HL-60 (cell line): ENCODE results near the gene MACROD2.

Source experiments
- GABPA ChIP-seq: IDR thresholded peaks from 2 replicates; pipeline ENCODE4 v1.6.1; 2012; ENCODE audit warnings: low read depth
- POLR2AphosphoS5 ChIP-seq: IDR thresholded peaks from 2 replicates; pipeline ENCODE4 v1.6.1; 2012; ENCODE audit warnings: low read depth
- TF ChIP-seq, protein P1 (sequence below): IDR thresholded peaks from one replicate; pipeline ENCODE4 v1.5.1; 2011; ENCODE audit warnings: low read length, control low read depth, inconsistent platforms; ENCODE audit not compliant: insufficient read depth
- TF ChIP-seq, protein P2 (sequence below): IDR thresholded peaks from 2 replicates; pipeline ENCODE4 v1.6.1; 2012; ENCODE audit warnings: low read depth; ENCODE audit not compliant: insufficient replicate concordance

DNA sequence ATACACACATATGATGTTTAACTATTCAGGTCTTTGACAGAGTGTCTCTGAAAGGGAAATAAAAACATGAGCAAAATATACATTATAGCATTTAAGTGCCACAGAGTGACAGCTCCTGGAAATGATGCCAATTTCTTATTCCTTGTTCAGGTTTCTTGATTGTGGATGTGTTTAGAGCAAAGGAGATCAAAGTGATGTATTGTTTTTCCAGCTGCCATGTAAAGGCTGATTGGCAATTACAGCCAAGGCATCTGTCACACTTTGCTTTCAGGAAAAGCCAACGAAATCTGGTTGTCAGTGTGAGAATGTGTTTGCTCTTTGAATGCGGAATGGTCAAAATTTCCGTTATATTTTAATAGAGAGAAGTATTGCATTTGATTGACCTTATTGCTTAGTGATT lies 689.9 kb downstream of the MACROD2 start:
- TF ChIP-seq, protein P1, sequence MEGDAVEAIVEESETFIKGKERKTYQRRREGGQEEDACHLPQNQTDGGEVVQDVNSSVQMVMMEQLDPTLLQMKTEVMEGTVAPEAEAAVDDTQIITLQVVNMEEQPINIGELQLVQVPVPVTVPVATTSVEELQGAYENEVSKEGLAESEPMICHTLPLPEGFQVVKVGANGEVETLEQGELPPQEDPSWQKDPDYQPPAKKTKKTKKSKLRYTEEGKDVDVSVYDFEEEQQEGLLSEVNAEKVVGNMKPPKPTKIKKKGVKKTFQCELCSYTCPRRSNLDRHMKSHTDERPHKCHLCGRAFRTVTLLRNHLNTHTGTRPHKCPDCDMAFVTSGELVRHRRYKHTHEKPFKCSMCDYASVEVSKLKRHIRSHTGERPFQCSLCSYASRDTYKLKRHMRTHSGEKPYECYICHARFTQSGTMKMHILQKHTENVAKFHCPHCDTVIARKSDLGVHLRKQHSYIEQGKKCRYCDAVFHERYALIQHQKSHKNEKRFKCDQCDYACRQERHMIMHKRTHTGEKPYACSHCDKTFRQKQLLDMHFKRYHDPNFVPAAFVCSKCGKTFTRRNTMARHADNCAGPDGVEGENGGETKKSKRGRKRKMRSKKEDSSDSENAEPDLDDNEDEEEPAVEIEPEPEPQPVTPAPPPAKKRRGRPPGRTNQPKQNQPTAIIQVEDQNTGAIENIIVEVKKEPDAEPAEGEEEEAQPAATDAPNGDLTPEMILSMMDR, result no peak
- no peak for TF ChIP-seq POLR2AphosphoS5
- TF ChIP-seq, protein P2, sequence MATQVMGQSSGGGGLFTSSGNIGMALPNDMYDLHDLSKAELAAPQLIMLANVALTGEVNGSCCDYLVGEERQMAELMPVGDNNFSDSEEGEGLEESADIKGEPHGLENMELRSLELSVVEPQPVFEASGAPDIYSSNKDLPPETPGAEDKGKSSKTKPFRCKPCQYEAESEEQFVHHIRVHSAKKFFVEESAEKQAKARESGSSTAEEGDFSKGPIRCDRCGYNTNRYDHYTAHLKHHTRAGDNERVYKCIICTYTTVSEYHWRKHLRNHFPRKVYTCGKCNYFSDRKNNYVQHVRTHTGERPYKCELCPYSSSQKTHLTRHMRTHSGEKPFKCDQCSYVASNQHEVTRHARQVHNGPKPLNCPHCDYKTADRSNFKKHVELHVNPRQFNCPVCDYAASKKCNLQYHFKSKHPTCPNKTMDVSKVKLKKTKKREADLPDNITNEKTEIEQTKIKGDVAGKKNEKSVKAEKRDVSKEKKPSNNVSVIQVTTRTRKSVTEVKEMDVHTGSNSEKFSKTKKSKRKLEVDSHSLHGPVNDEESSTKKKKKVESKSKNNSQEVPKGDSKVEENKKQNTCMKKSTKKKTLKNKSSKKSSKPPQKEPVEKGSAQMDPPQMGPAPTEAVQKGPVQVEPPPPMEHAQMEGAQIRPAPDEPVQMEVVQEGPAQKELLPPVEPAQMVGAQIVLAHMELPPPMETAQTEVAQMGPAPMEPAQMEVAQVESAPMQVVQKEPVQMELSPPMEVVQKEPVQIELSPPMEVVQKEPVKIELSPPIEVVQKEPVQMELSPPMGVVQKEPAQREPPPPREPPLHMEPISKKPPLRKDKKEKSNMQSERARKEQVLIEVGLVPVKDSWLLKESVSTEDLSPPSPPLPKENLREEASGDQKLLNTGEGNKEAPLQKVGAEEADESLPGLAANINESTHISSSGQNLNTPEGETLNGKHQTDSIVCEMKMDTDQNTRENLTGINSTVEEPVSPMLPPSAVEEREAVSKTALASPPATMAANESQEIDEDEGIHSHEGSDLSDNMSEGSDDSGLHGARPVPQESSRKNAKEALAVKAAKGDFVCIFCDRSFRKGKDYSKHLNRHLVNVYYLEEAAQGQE, result no peak
- no peak for TF ChIP-seq GABPA
